Stimulated activated CD8-positive, alpha-beta memory T cell treated with anti-CD3 and anti-CD28 coated beads, Interleukin-15, amount 100 ng/mL, for 1 hour (primary cell): ENCODE data around the gene GLIS2.
A peak's percentile ranks its signal among the peaks of the same experiment; 100 is the strongest.

Experiments
- DNase-seq: peaks from one replicate; pipeline ENCODE4 v3.0.0-alpha.2; 2020; ENCODE audit warnings: low read depth

GLIS2 gene

GRCh38 chr16:4298761-4299522 is 16.9 kb upstream of the GLIS2 start:
- no peak for DNase-seq

- DNase-seq, result no peak
These were observed 14.7 kb upstream of the GLIS2 start for GRCh38 chr16:4301177-4301576.

GRCh38 chr16:4301968-4302367 is 13.9 kb upstream of the GLIS2 start:
- DNase-seq, result no peak

GRCh38 chr16:4303973-4304372 is 11.9 kb upstream of the GLIS2 start:
- no peak for DNase-seq

DNA sequence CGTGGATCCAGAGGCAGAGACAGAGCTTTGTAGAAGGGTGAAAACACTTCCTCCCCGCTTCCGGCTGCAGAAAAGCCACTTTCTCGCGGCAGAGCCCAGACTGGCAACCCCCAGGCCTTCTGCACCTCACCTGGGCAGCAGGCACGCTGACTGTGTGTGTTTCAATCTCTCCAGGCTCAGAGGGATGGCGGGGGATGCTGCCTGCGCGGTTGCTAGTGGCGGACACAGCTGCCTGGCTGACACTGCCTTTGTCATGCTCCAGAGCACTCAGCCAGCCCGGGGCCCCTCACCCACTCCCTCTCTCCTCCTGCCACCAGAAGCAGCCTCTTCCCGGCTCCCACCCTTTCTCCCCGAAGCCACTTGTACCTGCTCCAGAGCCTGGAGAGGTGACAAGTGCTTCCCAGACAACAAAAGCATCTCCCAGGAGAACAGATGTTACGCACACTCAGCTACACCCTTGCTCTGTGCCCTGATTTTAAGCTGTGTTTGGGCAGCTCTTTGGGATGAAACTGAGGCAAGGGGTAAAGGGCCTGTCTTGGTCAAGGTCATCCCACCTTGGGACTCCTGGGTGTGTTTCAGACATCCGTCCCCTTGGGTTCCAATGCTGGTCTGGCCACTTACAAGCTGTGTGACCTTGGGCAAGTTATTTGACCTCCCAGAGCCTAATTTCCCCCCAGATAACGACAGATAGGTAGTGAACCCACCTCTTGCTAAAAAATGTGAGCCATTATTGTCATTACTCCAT is 9.2 kb upstream of the GLIS2 start:
- DNase-seq, result no peak

DNA sequence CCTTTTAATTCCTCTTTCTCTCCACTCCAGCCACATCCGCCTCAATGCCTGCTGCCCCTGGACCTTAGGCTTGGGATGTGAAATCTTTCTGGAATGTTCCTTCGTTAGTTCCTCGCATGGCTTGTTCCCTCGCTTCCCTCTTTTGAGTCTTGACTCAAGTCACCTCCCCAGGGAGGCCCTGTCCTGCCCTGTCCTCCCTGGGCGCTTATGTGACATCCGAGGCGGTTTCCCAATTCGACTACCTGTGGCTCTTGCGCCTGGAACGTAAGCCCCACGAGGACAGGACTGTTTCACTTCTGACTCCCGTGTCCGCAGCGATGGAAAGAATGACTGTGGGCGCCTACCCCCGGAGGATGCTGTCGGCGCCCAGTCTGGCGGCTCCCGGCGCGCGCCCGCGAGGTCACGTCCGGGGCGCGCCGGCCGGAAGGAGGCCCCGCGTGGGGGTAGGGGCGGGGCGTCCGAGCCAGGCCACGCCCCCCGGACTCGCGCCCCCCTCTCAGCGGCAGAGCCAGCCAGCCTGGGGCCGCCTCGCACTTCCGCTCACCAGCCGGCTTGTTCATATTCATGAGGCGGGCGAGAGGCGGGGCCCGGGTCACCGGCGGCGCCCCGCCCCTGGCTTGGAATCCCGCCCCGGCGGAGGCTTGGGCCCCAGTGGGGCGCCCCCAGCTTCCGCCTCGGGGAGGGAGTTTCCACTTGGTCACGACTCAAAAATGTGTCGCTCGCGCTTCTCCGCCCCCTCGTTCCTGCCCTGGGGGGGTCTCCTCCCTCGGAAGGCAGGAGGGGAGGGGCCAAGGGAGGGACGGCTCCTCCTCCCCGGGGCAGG is 8.4 kb upstream of the GLIS2 start:
- peak; percentile 87 for DNase-seq

- DNase-seq, result no peak
These were observed 6.6 kb upstream of the GLIS2 start for GRCh38 chr16:4309102-4309832.

GRCh38 chr16:4309833-4310266 is 6.0 kb upstream of the GLIS2 start:
- no peak for DNase-seq

DNA sequence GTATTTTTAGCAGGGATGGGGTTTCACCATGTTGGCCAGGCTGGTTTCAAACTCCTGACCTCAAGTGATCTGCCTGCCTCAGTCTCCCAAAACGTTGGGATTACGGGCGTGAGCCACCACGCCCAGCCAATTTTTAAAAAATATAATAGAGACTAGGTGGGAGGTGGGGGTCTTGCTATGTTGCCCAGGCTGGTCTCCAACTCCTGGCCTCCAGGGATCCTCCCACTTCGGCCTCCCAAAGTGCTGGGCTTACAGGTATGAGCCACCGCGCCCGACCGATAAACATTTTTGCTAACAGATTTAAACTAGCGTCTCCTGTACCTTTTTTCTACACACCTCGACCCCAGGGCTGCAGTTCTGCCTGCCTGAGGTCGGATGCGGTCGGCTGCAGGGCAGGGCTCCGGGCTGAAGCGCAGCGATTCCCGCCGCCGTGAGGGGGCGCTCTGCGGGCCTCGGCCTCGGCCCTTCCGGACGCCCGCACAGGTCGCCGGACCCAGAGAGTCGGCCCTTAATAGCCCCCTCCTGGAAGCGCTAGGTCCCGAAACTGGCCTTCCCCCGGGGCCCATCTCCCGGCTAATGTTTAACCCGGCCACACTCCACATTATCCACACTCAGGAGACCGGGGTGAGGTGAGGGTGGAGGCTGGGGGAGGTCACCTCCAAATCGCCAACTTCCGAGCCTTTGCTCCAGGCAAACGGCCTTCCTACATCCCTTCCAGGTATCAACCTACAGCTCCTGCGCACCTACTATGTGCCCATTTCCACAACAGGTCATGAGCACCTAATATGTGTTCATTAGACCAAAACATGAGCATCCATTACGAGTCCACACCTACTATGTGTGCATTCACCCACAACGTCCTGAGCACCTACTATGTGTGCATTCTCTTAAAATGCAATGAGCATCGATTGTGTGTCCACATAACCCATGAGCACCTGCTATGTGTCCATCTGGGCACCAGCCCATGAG is 2.0 kb upstream of the GLIS2 start:
- DNase-seq, result no peak

GRCh38 chr16:4314532-4315185 is 1.2 kb upstream of the GLIS2 start:
- DNase-seq, result no peak

- no peak for DNase-seq
These were observed 419 bp downstream of the GLIS2 start for GRCh38 chr16:4316108-4316863.

DNA sequence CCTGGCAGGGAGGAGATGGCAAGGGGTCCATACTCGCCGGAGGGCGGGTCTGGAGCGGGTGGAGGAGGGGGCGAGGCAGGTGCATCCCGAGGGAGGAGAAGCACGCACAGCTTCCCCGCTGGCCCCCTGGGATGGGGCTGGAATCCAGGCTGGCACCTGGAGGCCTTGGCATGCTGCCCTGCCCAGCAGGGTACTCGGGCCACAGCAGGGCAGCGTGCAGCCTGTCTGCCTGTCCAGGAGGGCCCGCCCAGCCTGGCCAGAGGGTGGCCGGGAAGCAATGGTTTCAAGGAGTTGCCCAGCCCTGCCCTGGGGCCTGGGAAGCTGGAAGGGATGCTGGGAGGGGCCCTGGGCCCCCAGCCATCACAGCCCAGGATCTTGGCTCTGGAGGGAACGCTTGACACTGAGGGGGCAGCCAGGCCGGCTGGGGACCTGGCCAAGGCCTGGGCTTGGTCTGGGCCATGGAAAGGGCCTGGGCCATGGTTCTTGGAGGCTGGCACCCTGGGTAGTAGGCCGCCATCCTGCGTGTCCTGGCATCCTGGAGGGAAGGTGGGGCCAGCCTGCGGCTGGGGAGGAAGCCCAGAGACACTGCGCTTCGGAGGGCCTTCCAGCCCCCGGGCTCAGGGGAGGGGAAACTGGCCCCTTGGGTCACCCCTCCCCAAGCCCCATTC is 1.1 kb downstream of the GLIS2 start:
- DNase-seq, result no peak

DNA sequence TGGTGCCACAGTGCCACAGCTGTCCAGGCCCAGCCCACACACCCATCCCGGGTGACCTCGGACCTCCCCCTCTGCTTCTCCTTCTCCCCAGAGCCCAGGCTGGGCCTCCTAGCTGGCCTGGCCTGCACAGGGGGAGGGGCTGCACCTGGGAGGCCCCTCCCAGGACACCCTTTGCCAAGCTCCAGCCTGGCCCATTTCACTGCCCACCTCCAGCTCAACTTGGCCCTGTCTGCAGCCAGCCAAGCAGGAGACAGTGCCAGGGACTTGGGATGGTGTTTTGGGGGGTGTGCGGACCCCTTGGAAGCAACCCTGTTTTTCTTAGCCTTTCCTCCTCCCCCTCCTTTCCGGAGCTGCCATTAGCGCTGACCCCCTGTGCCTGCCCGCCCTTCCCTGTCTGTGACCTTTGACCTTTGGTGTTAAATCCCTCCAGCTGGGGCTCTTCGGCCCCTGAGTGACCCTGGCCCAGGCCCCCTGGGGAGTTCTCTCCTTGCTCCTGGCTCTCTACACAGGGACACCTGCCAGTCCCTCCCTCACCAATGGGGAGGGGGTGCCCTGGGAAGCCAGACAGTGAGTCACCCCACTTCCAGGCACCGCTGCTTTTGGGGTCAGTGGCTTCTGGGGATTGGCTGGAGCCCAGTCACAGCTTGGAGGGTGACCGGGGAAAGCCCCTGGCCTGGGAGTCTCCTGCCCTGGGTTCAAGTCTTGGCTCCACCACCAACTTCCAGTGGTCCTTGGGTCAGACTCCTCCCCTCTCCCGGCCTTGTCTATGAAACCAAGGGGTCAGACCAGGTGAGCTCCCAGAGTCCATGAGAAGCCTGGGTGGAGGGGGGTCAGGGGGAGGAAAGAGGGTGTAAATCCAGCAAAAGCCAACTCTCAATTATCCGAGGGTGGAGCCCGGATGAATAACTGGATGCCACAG is 1.9 kb downstream of the GLIS2 start:
- DNase-seq, result no peak

- no peak for DNase-seq
These were observed 2.6 kb downstream of the GLIS2 start for GRCh38 chr16:4318451-4318910.

GRCh38 chr16:4318967-4319366 is 3.1 kb downstream of the GLIS2 start:
- no peak for DNase-seq

- DNase-seq, result no peak
These were observed 3.9 kb downstream of the GLIS2 start for GRCh38 chr16:4319454-4320421.
